Measurements from ENCODE around the gene COL4A1. TPM values are rescaled to one million over a fixed set of nuclear protein-coding genes. Genes with fewer than 3 reads are reported as not detected.

The COL4A1 gene
- total and polyA plus RNA-seq, 2 donors from 2014 or later = 53.0 to 218 TPM

- Histone ChIP-seq H3K4me1 (ENCODE audit: control insufficient read depth in 2 of 3, insufficient read depth in 2 of 3, low read depth in 1 of 3, low read length in 3 of 3) (peaks cover 3 to 44% (median 32%) of the 10 kb centered on the region in 3 donors), H3K27me3 (ENCODE audit: control insufficient read depth, insufficient read depth, low read length) (no peaks in the 10 kb centered on the region), H3K36me3 (ENCODE audit: control insufficient read depth in 2 of 3, insufficient read depth in 3 of 3, low read length in 3 of 3) (peaks cover 0 to 4% (median 0%) of the 10 kb centered on the region in 3 donors), H3K27ac (ENCODE audit: low read depth in 2 of 2, low read length in 2 of 2) (peak overlapping the region; percentile 89 to 94), H3K4me3 (ENCODE audit: low read length in 3 of 3) (peak overlapping the region; percentile 90 to 96 (median 93)), H3K9me3 (ENCODE audit: control insufficient read depth in 2 of 3, insufficient read depth in 1 of 3, low read length in 3 of 3) (no peaks in the 10 kb centered on the region), H3K9ac (ENCODE audit: low read length in 3 of 3) (peak overlapping the region in 1 of 3 donors; percentile 99)
- no peak for TF ChIP-seq CTCF (IDR thresholded peaks at IDR 0.05; ENCODE audit: borderline replicate concordance, extremely low read depth, insufficient read depth)
- FAIRE-seq (no peak), DNase-seq (no peak)
- intact Hi-C loops (cut with DNase I) = loop anchor here (10.0 kb wide), 1 partner anchor 105 kb away; no protein-coding TSS in a partner anchor
These were observed 2.9 kb upstream of the COL4A1 start for GRCh38 chr13:110309661-110310524.

GRCh38 chr13:110308656-110309359 lies 1.9 kb upstream of the COL4A1 start:
- H3K4me3 ChIP-seq (ENCODE audit: low read length in 3 of 3) = peak overlapping the region; percentile 90 to 96 (median 93)
- TF ChIP-seq CTCF (IDR thresholded peaks at IDR 0.05; ENCODE audit: borderline replicate concordance, extremely low read depth, insufficient read depth) = no peak
- H3K9me3 ChIP-seq (ENCODE audit: control insufficient read depth in 2 of 3, insufficient read depth in 1 of 3, low read length in 3 of 3) = no peaks in the 10 kb centered on the region
- intact Hi-C loops (cut with DNase I) = loop anchor here (10.0 kb wide), 1 partner anchor 106 kb away; no protein-coding TSS in a partner anchor
- H3K4me1 ChIP-seq (ENCODE audit: control insufficient read depth in 2 of 3, insufficient read depth in 2 of 3, low read depth in 1 of 3, low read length in 3 of 3) = peaks cover 8 to 51% (median 38%) of the 10 kb centered on the region in 3 donors
- H3K27me3 ChIP-seq (ENCODE audit: control insufficient read depth, insufficient read depth, low read length) = no peaks in the 10 kb centered on the region
- peak overlapping the region; percentile 74 to 99 (median 88) for H3K9ac ChIP-seq (ENCODE audit: low read length in 3 of 3)
- no peak for FAIRE-seq
- H3K27ac ChIP-seq (ENCODE audit: low read depth in 2 of 2, low read length in 2 of 2) = peak overlapping the region; percentile 89 to 94
- DNase-seq = peak in 4 of 5 donors; percentile 71 to 84 (median 80)
- H3K36me3 ChIP-seq (ENCODE audit: control insufficient read depth in 2 of 3, insufficient read depth in 3 of 3, low read length in 3 of 3) = no peaks in the 10 kb centered on the region

- H3K9me3 ChIP-seq (ENCODE audit: control insufficient read depth in 2 of 3, insufficient read depth in 1 of 3, low read length in 3 of 3) = no peaks in the 10 kb centered on the region
- peak overlapping the region; percentile 90 to 96 (median 93) for H3K4me3 ChIP-seq (ENCODE audit: low read length in 3 of 3)
- peak overlapping the region; percentile 89 to 94 for H3K27ac ChIP-seq (ENCODE audit: low read depth in 2 of 2, low read length in 2 of 2)
- H3K36me3 ChIP-seq (ENCODE audit: control insufficient read depth in 2 of 3, insufficient read depth in 3 of 3, low read length in 3 of 3) = no peaks in the 10 kb centered on the region
- DNase-seq = peak in 4 of 5 donors; percentile 80 to 93 (median 88)
- no peaks in the 10 kb centered on the region for H3K27me3 ChIP-seq (ENCODE audit: control insufficient read depth, insufficient read depth, low read length)
- no peak for TF ChIP-seq CTCF (IDR thresholded peaks at IDR 0.05; ENCODE audit: borderline replicate concordance, extremely low read depth, insufficient read depth)
- peaks cover 9 to 58% (median 40%) of the 10 kb centered on the region in 3 donors for H3K4me1 ChIP-seq (ENCODE audit: control insufficient read depth in 2 of 3, insufficient read depth in 2 of 3, low read depth in 1 of 3, low read length in 3 of 3)
- no peak for FAIRE-seq
- intact Hi-C loops (cut with DNase I) = loop anchor here (10.0 kb wide), 1 partner anchor 107 kb away; no protein-coding TSS in a partner anchor
- peak overlapping the region; percentile 74 to 99 (median 88) for H3K9ac ChIP-seq (ENCODE audit: low read length in 3 of 3)
These were observed 1.1 kb upstream of the COL4A1 start for GRCh38 chr13:110307767-110308655.
